HG02938 (cell line): ENCODE measurements around the gene USP43.
"Not testable (repeated sequence)": the region's sequence is repeated elsewhere in the genome, so short reads cannot be mapped to it uniquely, and the experiment has no call there.

ENCODE experiments used
- ATAC-seq: cut with Tn5 transposase; IDR thresholded peaks from one replicate; pipeline ENCODE4 v1.9.1; 2021; ENCODE audit warnings: mild to moderate bottlenecking, moderate library complexity; ENCODE audit not compliant: unreplicated experiment

USP43 gene

GRCh38 chr17:9644910-9645751, at the start of gene USP43:
Gene USP43, plus strand, starts transcription at chr17:9645517. Its CDS starts 116 bp downstream, at chr17:9645633.
- no peak for ATAC-seq

GRCh38 chr17:9597638-9598037, 47.7 kb upstream of the USP43 start:
- not testable (repeated sequence) for ATAC-seq

DNA sequence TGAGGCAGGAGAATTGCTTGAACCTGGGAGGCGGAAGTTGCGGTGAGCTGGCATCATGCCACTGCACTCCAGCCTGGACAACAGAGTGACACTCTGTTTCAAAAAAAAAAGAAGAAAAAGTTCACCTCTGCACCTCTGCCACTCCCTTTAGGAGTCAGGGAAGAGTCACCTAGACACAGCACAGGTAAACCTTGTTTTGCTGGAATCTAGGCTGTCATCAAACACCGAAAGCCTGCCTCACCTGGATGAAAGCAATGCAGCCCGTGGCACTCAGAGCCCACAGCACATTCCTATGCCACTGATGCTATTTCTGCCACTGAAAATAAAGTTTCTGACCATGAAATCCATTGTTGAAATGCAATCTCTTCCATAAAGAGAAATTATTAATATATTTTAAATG, 46.7 kb upstream of the USP43 start:
- ATAC-seq, result no peak

DNA sequence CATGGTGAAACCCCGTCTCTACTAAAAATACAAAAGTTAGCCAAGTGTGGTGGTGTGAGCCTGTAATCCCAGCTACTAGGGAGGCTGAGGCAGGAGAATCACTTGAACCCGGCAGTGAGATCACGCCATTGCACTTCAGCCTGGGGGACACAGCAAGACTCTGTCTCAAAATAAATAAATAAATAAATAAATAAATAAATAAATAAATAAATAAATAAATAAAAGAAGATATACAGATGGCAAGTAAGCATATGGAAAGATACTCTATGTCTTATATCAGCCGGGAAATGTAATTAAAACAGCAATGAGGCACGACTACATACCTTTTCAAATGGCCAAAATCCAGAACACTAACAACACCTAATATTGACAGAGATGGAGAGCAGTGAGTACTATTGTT, 40.7 kb upstream of the USP43 start:
- ATAC-seq, result not testable (repeated sequence)

DNA sequence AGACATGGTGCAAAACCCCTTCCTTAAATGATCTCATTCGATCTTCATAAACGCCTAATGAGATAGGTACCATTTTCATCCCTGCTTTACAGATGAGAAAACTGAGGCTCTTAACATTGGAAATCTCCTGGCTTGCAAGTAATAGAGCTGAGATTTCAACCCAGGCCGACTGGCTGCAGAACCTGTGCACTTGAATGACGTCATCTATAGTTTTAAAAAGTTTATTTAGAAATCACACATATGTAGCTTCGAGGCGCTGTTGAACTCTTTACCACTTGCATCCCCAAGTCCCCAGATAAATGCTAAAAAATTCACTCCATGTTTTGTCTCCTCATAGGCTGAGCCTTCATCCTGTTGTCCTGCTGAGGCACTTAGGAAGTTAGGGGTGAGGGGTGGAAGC, 38.9 kb upstream of the USP43 start:
- no peak for ATAC-seq

- ATAC-seq, result not testable (repeated sequence)
Measured at GRCh38 chr17:9607058-9607457, 38.3 kb upstream of the USP43 start.

GRCh38 chr17:9611557-9611956, 33.8 kb upstream of the USP43 start:
- no peak for ATAC-seq

DNA sequence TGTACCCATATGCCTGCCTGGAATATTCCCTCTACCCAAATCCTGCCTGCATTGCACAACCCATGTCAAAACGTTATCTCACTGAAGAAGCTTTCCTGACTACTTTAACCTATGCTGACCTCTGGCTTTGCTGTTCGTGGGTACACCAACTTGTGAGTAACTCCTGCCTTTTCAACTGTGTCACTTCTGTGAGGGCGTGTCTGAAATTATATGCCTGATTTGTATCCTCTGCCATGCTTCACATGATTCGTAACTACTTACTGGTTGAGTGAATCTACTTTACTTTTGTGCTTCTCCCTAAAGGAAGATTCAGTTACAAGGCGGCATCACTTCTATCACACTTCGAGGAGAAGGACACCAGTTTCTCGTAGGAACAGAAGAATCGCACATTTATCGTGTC, 33.3 kb upstream of the USP43 start:
- no peak for ATAC-seq

DNA sequence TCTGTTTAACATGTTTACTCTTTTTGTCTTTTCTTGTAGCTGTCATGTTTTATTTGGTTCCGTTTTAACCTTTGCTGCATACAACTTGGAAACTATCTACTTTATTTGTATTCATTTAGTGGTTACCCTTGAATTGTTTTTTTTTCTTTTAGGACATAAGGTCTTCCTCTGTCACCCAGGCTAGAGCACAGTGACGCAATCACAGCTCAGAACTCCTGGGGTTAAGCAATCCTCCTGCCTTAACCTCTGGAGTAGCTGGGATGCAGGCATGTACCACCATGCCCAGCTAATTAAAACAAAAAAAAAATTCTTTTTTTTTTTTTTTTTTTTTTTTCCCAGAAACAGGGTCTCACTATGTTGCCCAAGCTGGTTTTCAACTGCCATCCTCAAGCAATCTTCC, 29.8 kb upstream of the USP43 start:
- no peak for ATAC-seq

- no peak for ATAC-seq
Measured at GRCh38 chr17:9622961-9623360, 22.4 kb upstream of the USP43 start.

DNA sequence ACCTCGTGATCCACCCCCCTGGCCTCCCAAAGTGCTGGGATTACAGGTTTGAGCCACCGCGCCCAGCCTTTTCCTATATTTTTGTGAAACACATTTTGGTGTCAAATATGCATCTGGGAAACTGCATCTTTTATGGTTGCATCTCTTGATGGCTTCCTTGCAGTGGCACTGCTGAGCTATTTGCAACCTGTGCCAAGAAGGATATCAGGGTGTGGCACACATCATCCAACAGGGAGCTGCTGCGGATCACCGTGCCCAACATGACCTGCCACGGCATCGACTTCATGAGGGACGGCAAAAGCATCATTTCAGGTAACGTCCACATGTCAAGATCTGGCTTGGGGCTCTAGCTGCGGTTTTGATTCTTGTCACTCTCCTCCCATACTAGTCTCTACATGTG, 16.8 kb upstream of the USP43 start:
- ATAC-seq, result no peak

- no peak for ATAC-seq
Measured at GRCh38 chr17:9632741-9633140, 12.6 kb upstream of the USP43 start.

GRCh38 chr17:9635340-9635739, 10.0 kb upstream of the USP43 start:
- ATAC-seq, result no peak

DNA sequence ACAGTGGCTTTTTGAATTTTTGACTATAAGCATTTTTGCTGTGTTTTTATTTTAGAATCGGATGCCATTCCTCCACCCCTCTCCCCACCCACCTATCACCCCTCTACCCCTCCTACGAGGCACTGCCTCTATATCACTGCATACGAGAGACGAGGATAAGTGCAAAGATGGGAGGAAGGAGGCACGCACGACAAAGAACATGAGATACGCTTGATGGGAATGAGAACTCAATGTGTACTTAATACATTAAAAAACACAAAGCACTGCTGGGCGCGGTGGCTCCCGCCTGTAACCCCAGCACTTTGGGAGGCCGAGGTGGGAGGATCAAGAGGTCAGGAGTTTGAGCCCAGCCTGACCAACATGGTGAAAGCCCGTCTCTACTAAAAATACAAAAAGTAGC, 8.8 kb upstream of the USP43 start:
- ATAC-seq, result no peak

DNA sequence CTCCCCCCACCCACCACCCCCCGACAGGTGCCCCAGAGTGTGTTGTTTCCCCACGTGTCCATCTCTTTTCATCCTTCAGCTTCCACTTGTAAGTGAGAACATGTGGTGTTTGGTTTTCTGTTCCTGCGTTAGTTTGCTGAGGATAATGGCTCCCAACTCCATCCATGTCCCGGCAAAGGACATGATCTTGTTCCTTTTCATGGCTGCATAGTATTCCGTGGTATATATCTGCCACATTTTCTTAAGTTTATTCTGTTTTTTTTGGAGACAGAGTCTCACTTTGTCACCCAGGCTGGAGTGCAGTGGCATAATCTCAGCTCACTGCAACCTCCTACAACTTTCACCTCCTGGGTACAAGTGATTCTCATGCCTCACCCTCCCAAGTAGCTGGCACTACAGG, 4.9 kb upstream of the USP43 start:
- ATAC-seq, result not testable (repeated sequence)

DNA sequence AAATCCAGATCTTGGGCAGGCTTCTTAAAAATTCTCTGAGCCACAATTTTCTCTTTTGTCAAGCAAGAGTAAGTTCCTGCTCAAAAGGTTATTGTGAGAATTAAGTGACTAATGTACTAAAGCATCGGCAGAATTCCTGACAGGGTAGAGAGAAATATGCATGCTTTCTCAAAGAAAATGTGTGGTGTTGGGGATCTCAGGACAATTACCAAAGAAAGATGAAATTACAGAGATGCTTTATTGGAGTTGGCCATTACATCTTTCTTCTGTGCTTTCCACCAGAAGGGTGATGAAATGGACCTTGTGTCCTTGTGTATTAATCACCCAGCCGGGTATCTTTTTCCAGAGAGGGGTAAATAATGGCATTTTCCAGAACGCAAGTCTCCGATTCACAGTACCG, 1.7 kb upstream of the USP43 start:
- no peak for ATAC-seq

GRCh38 chr17:9645851-9646545, 681 bp downstream of the USP43 start:
- no peak for ATAC-seq

- no peak for ATAC-seq
Measured at GRCh38 chr17:9646546-9646885, 1.2 kb downstream of the USP43 start.

- ATAC-seq, result no peak
Measured at GRCh38 chr17:9647014-9647413, 1.7 kb downstream of the USP43 start.

DNA sequence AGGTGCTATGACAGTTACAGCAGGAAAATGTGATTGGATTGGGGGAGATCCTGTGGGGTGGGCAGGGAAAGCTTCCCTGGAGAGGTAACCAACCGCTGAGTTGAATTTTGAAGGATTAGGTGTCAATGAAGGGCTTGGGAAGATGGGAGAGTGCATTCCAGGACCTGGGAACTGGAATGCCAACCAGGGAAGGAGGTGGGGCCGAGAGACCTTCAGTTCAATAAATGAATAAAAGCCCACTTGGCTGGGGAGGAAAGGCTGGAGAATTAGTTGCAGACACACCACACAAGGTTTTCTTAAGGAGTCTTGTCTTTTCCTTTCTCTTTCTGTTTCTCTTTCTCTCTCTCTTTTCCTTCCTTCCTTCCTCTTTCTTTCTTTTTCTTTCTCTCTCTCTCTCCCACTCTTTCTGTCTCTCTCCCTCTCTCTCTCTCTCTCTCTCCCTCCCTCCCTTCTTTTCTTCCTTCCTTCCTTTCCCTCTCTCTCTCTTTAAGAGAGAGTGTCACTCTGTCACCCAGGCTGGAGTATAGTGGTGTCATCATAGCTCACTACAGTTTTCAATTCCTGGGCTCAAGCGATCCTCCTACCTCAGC, 3.3 kb downstream of the USP43 start:
- no peak for ATAC-seq

DNA sequence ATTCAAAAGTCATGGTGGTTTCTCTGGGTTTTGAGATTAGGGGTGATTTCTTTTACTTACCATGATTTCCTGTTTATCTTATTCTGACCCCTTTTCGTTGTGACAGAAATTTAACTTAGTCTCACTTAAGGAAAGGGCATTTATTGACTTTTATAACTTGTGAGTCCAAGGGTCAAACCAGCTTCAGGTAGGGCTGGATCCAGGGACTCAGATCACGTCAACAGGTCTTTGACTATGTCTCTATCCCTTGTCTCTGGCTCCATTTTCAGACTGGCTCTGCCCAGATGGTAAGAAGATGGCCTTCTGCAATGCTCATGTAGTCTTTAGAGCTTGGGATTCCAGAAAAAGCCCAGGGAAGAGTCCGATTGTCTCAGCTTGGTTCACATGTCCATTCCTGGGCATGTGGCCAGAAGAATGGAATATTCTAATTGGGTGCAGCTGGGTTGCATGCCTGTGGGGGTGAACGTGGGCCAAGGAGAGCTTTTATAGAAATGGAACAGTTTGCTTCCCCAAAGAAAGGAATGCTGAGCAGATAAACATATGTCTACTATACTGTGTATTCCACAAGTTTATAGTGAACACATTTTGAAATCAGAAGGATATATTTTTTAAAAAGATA, 13.4 kb downstream of the USP43 start:
- ATAC-seq, result no peak

DNA sequence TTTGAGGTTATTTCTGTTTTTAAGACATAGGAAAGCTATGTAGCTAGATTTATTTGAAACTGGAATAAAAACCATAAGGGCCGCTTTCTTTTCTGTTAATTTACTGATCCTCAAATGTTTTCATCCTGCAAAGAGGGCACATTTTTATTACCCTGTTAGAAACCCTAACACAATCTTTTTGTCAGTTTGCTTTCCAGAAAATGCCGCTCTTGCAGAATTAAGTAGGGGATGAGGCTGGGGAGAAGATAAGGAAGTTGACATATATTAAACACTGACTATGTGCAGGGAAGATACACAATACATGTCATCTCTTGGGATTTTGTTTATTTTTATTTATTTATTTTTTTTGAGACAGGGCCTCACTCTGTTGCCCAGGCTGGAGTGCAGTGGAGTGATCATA, 15.7 kb downstream of the USP43 start:
- ATAC-seq, result no peak
